ENCODE data around the gene DMRT1.
A peak's percentile ranks its signal among the peaks of the same experiment; 100 is the strongest.

The DMRT1 gene

DNA sequence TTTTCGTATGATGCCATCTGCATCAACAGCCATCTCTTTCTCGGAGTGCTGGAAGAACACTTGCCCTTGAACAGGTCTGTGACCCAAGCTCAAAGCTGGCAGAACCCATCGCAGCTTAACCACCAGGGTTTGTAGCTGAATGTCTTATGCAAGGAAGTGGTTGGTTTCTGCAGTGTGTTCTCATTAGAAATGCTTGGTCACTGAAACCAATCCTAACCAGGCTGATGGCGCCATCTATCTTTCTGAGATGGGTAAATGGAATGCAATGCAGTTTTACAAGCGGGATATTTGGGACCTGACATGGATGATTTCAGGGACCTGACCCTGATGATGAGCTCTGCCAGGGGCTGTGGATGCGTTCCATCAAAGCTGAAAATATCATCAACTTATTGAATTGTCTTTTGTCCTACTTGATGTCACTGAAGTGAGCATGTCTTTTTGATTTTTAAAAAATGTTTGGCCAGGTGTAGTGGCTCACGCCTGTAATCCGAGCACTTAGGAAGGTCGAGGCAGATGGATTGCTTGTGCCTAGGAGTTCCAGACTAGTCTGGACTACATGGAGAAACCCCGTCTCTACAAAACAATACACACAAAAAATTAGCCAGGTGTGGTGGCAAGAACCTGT, 163.7 kb downstream of the DMRT1 start:
- peak; percentile 56 for DNase-seq

DNA sequence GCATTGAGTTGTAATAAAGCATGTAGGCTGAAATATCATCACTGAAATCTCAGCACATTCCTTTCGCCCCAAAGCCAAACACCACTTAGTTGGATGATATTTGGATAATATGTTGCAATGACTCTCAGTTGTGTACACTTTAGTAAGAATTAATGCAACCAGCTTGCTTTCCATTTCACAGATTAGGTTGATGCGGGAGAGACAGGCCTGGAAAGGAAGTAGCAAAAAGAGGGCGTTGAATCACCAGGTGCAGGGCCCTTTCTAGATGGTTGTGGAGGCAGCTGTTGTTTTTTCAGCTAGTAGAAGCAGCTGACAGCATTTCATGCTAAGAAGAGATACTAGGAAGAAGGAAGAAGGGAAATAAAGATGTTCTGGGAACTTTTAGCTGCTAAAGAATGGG, 165.8 kb downstream of the DMRT1 start:
- DNase-seq, result no peak

DNA sequence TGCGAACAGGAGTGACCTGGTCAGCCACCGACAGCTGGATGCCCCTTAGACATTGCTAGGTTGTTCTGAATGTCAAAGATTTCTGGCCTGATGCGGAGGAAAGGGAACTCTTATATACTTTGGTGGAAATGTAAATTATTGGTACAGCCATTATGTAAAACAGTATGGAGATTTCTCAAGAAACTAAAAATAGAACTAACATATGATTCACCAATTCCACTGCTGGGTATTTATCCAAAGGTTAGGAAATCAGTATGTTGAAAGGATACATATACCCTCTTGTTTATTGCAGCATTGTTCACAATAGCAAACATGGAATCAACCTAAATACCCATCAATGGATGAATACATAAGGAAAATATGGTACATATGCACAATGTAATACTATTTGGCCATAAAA, 166.7 kb downstream of the DMRT1 start:
- DNase-seq, result no peak

DNA sequence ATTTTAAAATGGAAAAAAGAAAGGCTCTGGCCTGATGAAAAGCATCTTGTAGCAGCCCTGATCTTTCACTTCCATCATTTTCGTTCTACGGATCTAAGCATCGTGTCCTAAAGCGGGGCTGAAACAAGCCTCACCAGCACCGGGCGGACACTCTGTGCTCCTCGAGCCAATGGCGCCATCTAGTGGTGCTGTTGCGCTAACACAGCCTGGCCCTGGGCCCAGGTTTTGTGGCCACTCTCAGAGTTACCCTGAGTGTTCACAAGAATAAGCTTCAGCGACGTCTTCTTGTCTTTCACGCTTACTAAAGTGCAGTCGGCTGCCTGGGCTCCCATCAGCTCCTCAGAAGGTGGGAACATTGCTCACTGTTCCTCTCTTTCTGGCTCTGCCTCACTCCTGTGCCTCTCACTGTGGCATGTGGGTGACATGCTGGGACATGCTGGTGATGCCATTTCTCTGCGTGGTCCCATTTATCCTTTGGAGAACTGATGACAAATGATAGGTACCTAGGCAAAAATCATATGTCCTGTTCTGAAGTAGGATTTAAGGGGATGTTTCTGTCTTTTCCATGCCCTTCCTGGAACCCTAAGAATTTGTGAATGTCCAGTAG, 167.7 kb downstream of the DMRT1 start:
- DNase-seq, result peak; percentile 73

DNA sequence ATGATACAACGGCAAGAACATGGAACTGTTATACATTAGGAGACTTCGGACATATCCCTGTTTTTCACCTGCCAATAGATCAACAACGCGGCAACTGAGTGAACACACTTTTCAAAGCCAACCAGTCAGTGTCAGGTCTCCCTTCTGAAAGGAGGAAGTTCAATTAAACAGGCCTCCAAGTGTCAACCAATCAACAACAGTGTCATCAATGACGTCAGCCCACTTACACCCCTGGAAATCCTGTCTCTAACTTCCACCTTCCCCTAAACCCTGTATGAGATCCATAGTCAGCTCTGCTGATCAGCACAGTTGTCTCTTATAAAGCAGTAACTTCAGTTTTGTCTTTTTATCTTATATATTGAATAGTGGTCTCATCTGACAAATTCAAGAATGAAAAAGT, 171.5 kb downstream of the DMRT1 start:
- DNase-seq, result no peak

DNA sequence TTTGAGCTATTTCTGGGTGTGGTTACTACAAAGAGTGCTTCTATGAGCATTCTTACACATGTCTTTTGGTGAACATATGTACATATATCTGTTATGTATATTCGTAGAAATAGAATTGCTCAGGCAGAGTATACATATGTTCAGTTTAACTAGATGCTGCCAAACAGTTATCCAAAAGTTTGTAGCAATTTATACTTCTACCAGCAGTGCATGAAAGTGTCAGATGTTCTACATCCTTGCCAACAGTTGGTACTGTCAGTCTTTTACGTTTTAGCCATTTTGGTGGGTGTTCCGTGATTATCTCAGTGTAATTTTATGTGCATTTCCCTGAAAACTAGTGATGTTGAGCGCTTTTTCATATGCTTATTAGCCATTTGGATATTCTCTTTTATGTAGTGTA, 172.7 kb downstream of the DMRT1 start:
- DNase-seq, result no peak

DNA sequence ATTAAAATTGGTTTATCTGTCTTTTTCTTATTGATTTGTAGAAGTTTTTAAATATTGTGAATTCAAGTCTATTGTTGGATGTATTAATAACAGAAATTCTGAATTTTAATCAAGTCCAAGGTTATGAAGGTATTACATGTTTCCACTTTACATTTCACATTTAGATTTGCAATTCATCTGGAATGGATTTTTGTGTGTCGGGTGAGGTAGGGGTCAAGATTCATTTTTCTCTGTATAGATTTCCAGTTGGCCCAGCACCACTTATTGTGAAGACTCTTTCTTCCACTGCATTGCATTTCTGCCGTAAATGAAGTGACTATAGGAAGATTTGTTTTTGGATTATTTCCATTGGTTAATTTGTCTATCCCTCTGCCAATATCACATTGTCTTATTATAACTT, 173.1 kb downstream of the DMRT1 start:
- no peak for DNase-seq

DNA sequence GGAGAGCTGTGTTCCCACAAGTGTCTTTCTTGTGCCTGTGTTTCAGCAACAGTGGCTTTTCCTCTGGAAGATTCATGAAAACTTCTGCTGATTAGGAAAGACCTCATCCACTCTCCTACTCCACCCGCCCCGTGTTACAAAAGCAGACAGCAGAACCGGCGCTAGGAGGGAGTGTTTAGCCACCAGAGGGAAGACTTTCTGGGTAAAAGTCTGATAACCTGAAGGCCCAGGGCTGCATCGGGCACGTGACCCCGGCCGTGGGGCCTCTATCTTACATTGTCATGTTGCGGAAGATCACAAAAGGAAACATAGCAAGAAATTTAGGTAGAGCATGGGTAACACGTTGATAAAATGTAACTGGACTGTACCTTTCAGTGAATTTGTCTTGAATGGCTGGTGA, 176.6 kb downstream of the DMRT1 start:
- no peak for DNase-seq

Data from EL (cell line).